Breast epithelium (tissue), 3 donors: ENCODE data around the gene BGLAP.

Source experiments
- CTCF ChIP-seq, 3 donors: fragments of 450-650 bp; IDR thresholded peaks; one replicate each; pipeline ENCODE4 v1.5.1; 2016 to 2017; ENCODE audit warnings: antibody characterized with exemption in 3 of 3, mild to moderate bottlenecking in 3 of 3, moderate library complexity in 3 of 3
- POLR2A ChIP-seq: fragments of 450-650 bp; IDR thresholded peaks from one replicate; pipeline ENCODE4 v1.6.1; 2016; ENCODE audit warnings: antibody characterized with exemption, mild to moderate bottlenecking, moderate library complexity

- TF ChIP-seq CTCF (IDR thresholded peaks at IDR 0.05), result no peak
- no peak for TF ChIP-seq POLR2A
These were observed 15.9 kb upstream of the BGLAP start for GRCh38 chr1:156226116-156226538.
